Epithelial cell of prostate (primary cell): ENCODE data around the gene SNX32.

Experiments used
- DNase-seq: peaks from one replicate; pipeline ENCODE4 v3.0.0-alpha.2; 2011; ENCODE audit warnings: low read depth, low spot score
- H3K27ac ChIP-seq: fragments of 450-650 bp; 2 replicates; pipeline ENCODE4 v1.5.1; 2017; ENCODE audit warnings: mild to moderate bottlenecking

Gene SNX32

GRCh38 chr11:65854161-65854592 is 20.4 kb downstream of the SNX32 start:
- no peak overlapping the region for H3K27ac ChIP-seq
- DNase-seq = no peak

- DNase-seq = no peak
- no peak overlapping the region for H3K27ac ChIP-seq
Measured at GRCh38 chr11:65854852-65855837, 21.4 kb downstream of the SNX32 start.

- H3K27ac ChIP-seq = peak overlapping the region; percentile 96
- no peak for DNase-seq
Measured at GRCh38 chr11:65855927-65856363, 22.2 kb downstream of the SNX32 start.

- DNase-seq = no peak
- H3K27ac ChIP-seq = peak overlapping the region; percentile 96
Measured at GRCh38 chr11:65856689-65857499, 23.1 kb downstream of the SNX32 start.

- H3K27ac ChIP-seq = peak overlapping the region; percentile 96
- no peak for DNase-seq
Measured at GRCh38 chr11:65857500-65857852, 23.7 kb downstream of the SNX32 start.

- peak; percentile 91 for DNase-seq
- peak within 1 kb of the TSS; percentile 96 for H3K27ac ChIP-seq
Measured at GRCh38 chr11:65857853-65858680, 24.3 kb downstream of the SNX32 start, which contains the start of gene CFL1. Gene CFL1, minus strand, starts transcription at chr11:65858180. Its CDS starts 81 bp downstream, at chr11:65858099.

GRCh38 chr11:65858681-65859087 is 24.9 kb downstream of the SNX32 start:
- no peak for DNase-seq

GRCh38 chr11:65859095-65859811 is 25.5 kb downstream of the SNX32 start:
- H3K27ac ChIP-seq = peak overlapping the region; percentile 96
- DNase-seq = peak; percentile 66

More at GRCh38 chr11:65858681-65859087, 24.9 kb downstream of the SNX32 start:
- peak overlapping the region; percentile 96 for H3K27ac ChIP-seq

- peak overlapping the region; percentile 96 for H3K27ac ChIP-seq
- DNase-seq = no peak
Measured at GRCh38 chr11:65859812-65860277, 26.1 kb downstream of the SNX32 start.

GRCh38 chr11:65860278-65861164 is 26.8 kb downstream of the SNX32 start, which contains the start of gene MUS81:
Gene MUS81, plus strand, starts transcription at chr11:65860433. Its CDS starts 321 bp downstream, at chr11:65860754.
- H3K27ac ChIP-seq = peak within 1 kb of the TSS; percentile 96
- DNase-seq = peak; percentile 87

- H3K27ac ChIP-seq = peak overlapping the region; percentile 96
- DNase-seq = no peak
Measured at GRCh38 chr11:65861165-65861505, 27.4 kb downstream of the SNX32 start.

- peak overlapping the region; percentile 96 for H3K27ac ChIP-seq
- DNase-seq = no peak
Measured at GRCh38 chr11:65861533-65862183, 27.9 kb downstream of the SNX32 start.

- no peak for DNase-seq
- peak overlapping the region; percentile 96 for H3K27ac ChIP-seq
Measured at GRCh38 chr11:65862191-65862735, 28.5 kb downstream of the SNX32 start.

GRCh38 chr11:65862941-65863888 is 29.5 kb downstream of the SNX32 start:
- no peak for DNase-seq
- H3K27ac ChIP-seq = no peak overlapping the region

- no peak overlapping the region for H3K27ac ChIP-seq
- no peak for DNase-seq
Measured at GRCh38 chr11:65863889-65864705, 30.3 kb downstream of the SNX32 start.
